NCI-H2196 (cell line): ENCODE measurements around the gene UCHL3.

ENCODE experiments used
- DNase-seq: peaks from one replicate; lab custom pipeline; 2025; ENCODE audit not compliant: unreplicated experiment; lab: John Stamatoyannopoulos, UW

The UCHL3 gene

DNA sequence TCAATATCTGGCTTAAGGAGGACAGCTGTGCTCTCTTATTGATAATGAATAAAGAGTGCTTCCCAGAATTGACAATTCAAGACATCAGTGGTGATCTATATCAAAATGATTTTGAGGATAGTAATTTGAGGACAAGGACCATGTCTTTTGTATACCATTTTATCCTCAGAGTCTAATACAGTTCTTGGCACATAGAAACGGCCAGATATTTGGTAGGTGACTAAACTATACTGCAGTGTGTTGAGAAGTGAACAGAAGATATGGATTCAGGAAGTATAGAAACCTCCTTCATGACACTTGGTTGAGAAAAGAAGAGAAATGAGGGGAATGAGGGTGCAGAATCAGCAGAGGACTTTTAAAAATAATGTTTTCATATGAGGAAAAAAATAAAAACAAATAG is 70.4 kb downstream of the UCHL3 start:
- no peak for DNase-seq

DNA sequence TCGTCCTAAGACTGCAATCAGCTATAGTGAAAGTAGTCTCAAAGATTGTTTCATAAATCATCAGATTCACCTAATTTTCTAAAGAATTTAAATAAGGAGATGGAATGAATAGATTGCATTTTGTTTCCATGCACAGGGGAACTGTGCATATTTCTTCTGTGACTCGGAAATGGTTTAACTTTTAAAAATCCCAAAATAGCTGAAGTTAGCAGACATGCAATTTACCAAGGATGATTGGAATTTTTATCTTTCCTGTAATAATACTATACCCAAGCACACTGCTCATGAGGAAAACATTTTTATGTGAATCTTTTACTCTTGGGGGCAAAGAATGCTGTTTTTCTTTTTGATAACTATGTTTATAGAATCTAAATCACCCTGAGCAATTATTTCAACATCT is 71.6 kb downstream of the UCHL3 start:
- no peak for DNase-seq

DNA sequence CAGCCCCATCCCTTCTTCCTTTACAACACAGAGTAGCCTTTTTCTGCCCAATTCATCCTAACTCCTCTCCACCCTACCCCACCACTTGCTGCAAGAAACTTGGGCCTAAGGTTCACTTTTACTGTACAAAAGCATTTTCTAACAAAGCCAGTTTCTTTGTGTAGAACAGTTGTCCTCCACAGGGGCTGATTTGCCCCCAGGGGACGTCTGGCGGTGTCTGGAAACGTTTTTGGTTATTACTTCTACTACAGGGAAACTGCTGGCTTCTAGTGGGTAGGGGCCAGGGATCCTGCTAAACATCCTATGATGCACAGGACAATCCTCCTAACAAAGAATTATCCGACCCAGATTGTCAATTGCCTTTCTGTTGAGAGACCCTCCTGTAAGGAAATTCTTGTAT is 79.2 kb downstream of the UCHL3 start:
- no peak for DNase-seq

DNA sequence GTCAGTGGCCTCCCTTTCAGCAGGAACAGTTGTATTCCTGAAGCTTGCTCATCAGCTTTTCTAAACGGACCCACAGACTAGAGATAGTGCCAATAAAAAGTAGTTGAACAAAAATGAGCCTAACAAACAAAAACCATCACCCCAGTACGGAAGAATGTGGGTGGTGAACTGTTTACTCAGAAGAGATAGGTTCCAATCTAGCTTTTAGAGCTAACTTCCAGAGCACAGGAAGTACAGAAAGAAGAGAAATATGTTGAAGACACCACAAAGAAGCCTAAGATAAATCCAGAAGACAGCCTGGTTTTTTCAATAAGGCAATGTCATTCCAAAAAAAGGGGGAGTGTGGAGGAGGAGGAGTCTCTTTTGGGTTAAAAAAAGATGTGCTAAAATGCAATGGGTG is 83.7 kb downstream of the UCHL3 start:
- no peak for DNase-seq

DNA sequence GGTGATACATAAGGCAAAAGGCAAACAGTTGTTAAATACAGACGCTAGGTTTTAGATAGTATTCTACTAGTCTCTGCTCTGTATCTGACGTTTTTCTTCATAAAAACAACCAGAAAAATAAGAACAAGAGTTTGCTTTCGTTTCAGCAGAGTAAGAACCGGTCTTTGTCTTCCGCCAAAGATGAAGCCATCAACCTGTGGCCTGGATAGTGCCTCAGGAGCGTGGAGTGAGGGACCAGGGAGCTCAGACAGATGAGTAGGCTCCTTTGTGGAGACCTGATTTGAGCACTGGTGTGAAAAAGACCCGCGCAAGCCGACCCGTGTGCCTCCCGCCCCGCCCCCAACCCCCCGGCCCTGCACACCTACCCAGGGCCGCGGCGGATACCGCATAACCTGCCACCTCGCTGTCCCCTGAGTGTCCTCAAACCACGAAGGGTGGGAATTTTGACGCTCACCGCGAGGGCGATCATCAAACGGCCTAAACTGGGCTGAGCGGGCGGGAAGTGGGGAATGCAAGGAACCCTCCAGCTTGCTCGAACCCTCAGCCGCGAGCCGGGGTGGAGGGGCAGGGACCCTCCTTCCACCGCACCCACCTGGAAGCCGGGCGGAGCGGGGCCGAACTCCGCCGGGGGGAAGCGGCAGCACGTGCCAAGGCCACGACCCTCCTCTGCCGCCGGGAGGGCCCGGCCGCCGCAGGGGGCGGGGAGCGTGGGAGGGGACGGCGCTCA is 85.7 kb downstream of the UCHL3 start:
- DNase-seq, result peak; percentile 8

DNA sequence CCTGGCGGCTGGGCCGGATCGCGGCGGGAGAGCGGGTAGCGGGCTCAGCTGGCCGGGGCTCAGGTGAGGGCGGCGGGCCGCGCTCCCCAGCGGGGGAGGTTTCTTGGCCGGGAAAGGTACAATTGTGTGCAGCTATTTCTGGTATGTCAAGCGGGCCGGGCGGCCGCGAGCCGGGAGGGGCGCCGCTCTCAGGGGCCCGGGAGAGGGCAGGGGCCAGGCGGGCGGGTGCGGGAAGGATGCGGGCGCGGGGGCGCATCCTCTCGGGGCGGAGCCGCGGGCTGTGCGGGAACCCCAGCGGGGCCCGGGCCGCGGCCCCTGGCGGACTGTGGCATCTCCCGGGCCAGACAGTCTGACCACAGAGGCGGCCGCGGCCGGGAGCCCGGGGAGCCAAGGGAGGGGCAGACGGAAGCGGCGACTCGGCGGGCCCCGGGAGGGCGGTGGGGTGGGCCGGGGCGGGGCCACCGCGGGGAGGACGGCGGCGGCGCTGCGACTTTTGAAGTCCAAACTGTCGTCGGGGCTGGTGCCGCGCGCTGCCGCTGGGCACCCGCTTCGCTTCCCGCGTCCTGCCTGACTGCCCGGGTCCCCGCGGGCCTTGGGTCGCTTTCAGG is 86.3 kb downstream of the UCHL3 start, which contains the start of gene LMO7:
TSS of gene LMO7 (plus strand) at position 503 of the 608 bp plus-strand sequence. CDS start 328 bp downstream, outside the sequence.
- peak; percentile 25 for DNase-seq

DNA sequence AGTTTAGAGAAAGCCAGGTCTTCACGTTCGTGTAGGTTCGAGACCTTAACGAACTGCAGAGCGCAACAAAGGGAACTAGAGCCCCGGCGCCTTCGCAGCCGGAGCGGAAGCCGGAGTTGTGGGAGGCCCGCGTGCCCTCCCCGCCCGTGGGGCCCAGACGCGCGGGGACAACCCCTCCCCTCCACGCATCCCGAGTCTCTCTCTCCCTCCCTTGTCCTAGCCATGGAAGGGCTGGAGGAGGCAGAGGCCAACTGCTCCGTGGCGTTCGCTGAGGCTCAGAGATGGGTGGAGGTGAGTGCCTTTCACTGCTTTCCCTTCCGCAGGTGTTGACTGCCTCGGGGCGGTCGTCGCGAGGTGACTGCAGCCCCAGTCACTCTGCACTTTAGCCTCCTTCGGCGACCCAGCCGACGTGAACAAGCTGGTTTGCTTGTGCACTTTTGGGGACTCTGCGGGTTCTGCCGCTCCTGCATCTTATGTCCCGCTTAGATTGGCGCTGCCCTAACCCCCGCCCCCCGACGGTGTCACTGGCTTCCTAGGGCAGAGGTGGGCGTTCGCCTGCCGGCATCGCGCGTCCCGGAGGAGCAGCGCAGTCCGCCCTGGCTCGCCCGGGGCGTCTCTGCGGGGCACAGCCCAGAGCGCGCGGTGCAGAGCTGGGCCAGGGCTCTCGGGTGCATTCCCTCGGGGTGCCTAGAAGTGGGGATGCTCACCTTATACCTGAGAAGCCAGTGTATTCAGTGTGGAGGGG is 87.0 kb downstream of the UCHL3 start:
- no peak for DNase-seq

DNA sequence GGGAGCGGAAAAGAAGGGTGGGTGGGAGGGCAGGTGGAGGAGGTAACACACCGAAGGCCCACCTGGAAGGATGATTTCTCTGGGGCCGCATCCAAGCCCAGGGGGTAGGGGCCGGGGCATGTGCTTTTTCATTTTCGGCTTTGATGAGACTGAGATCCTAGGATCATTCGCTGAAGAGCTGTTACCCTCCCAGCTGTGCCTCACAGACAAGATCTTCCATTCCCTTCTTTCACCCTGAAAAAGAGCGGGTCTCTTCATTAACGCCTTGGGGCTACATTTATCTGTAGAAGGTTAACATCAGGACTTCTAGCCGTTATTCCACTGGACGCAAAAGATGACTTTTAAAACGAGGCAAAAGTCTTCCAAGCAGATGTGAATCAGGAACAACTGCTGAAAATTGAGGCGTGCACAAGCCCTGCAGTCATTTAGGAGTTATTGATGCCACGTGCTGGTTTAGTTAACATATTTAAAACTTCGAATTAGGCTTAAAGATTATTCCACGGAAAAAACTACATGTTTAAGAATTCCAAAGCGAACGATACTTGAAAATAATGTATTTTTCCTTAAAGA is 87.7 kb downstream of the UCHL3 start:
- no peak for DNase-seq

DNA sequence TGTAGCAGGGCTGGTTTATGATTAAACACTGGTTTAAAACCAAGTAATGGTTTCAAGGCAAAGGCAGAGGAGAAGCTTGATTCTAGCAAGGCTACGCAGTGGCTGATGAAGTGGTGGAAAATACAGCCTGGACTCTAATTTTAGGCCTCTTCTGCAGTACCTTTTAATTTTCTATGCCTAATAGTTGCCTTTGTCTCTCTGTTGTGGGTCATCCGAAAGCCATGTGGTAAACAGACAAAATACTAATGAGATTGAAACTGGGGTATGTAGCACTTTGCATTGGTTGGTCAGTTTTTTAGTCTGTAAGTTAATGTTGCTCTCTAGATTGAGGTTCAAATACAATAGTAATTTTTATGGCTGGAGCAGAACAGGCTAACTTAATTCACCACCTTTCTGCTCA is 89.9 kb downstream of the UCHL3 start:
- no peak for DNase-seq

DNA sequence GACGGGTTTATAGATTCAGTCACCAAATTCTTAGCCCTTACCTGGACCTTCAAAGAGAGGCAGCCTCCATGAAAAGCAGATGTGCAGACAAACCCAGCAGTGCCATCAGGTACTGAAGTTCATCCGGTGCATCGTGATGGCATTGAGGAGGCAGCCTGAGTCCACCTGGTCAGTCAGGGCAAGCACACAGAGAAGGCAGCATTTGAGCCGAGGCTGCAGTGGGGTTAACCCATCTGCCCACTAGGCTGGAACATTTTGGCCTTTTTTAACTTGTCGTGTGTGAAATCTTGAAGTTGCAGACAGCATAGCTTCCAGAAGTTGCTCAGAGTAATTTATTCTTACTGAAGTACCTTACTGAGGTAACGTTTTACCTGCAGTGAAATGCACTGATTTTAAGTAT is 91.4 kb downstream of the UCHL3 start:
- DNase-seq, result no peak

DNA sequence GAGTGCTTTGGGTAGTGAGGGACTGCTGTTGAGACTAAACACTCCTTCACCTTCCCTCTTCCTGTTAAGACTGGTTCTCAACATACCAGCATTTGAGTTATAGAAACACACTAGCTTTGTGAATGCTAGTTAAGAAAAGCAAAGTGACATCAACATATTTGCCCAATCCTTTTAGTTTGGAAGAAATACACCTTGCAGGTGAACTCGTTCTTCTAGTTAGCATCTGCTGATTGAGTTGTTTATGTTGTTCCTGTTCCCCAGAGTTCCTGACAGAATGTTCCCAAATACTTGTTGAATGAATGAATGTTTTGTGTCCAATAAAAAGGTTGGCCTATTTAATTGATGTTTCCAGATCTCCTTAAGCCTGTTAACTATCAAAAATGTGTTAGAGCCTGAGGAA is 93.6 kb downstream of the UCHL3 start:
- no peak for DNase-seq

DNA sequence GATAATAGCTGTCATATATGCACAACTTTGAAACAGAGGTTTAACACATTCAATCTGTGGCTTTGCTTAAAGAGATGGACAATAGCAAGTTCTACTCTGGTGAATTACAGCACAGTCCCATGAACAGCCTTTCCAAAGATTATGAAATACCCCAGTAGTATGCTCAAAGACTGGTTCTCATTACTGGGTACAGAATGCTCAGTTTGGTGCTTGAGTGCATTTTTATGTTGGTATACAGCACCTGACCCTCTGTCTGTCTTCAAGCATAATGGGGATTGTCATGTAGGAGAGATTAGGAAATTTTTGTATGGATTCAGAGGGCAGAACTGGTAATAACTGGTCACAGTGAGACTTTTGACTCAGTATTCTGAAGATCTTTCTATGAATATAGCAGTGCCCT is 94.1 kb downstream of the UCHL3 start:
- DNase-seq, result no peak

DNA sequence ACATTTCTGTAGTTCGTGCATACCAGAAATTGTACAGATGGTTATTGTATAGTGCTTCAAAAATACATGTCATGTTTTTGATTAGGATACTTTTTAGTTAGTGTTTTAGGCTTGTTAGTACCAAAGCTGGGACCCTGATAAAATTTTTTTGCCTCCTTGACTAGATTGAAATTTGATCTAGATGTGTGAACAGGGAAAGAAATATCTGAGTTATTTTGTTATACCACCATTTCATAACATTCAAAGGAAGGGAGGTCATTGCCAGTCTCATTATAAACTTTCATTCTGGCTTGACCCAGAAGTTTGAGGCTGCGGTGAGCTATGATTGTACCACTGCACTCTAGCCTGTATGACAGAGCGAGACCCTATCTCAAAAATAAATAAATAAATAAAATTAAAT is 95.5 kb downstream of the UCHL3 start:
- no peak for DNase-seq

DNA sequence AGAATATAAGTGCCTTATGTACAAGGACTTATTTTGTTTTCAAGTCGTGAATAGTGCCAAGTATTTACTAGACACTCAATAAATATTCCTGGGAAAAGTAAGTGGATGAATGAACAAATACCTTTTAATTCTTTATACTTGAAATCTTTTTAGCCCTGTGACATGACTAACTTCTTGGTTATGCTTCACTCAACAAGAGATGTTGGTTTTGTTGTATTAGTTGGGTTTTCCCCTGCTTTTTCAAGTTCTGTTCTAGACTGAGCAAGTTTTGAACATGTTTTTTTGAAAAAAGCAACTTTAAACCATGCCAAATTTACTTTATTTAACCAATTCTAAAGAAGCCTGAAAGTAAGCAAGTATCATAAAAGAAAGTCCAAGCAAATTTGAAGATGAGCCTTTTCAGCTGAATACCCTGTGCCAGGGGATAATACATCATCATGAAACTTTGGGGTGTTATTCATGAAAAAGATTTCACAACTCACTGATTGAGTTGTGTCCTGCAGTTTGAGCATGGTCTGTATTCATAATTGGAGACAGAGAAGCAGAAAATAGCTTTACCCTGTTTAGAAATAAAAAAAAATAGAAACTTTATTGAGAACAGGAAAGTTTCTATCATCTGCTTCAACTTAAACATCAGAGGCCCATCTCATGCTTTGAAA is 97.7 kb downstream of the UCHL3 start:
- no peak for DNase-seq

DNA sequence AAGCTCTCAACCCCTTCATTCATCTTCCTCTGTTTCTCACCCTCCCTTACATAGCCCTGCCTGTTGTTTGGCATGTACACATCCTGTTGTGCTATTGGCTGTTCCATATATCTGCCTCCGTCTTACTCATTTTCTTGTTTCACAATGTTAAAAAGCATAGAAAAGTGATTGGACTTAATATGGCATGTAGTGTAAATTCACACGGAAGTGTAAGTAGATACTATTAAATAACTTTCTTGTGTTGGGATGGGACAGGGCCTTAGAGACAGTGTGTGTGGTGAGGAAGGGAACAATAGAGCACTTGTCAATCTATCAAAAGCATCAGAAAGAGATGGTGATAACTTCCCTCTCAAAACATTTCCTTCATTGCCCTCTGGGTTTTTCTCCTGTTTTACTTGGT is 98.9 kb downstream of the UCHL3 start:
- DNase-seq, result no peak

DNA sequence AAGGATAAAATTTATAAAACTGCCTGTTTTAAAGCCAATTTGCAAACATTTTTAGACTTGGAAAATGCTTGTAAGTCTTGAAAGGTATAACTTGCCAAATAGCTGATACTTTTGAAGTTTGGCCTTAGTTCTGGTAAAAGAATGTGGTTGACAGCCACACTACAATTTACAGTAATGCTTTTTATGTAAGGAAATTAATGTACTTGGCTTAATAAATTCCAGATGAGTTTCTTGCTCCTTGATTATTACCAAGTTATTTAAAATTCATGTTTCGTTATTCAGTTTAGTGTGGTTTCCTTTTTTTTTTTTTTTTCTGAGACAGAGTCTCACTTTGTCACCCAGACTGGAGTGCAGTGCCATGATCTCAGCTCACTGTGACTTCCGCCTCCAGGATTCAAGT is 101.4 kb downstream of the UCHL3 start:
- DNase-seq, result no peak

DNA sequence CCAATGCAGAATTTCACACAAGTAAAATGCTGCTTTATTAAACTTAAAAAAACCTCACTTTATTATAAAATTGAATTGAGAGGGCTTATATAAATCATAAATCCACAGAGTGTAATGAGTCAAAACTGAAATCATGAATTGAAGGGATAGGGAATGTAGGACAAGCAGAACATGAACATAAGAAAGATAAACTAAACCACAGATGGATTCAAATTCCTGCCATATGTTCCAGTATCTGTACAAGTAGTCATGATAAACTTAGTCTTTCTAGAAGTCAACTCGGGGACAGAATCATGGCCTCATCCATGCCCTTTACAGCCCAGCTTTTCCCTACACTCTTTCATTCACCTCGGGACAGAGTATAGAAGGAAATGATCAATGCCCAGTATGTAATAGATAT is 103.1 kb downstream of the UCHL3 start:
- no peak for DNase-seq
